ENCODE measurements around the gene UBAP1L. TPM values are rescaled to one million over a fixed set of nuclear protein-coding genes. Genes with fewer than 3 reads are reported as not detected.

The UBAP1L gene
- total RNA-seq, 1 donor from 2014 or later: 1.8 TPM

GRCh38 chr15:65066635-65067316, 48.2 kb downstream of the UBAP1L start:
- H3K4me1 ChIP-seq (ENCODE audit: insufficient read depth, low read length): peaks cover 22% of the 10 kb centered on the region
- TF ChIP-seq CTCF (IDR thresholded peaks at IDR 0.05; ENCODE audit: insufficient read depth, low read depth, low read length) (no peak), EZH2 (IDR thresholded peaks at IDR 0.05; ENCODE audit: insufficient read depth, low read length) (no peak)
- H2AFZ ChIP-seq (ENCODE audit: low read depth, low read length): no peak overlapping the region
- no peaks in the 10 kb centered on the region for H4K20me1 ChIP-seq (ENCODE audit: insufficient read depth, low read length)
- Mint-ChIP-seq H3K27ac (ENCODE audit: unreplicated experiment) (no peak overlapping the region), H3K36me3 (ENCODE audit: low read depth, unreplicated experiment) (no peaks in the 10 kb centered on the region), H3K9me3 (ENCODE audit: unreplicated experiment) (no peaks in the 10 kb centered on the region), H3K4me3 (ENCODE audit: unreplicated experiment) (no peak overlapping the region), H3K4me1 (ENCODE audit: low read depth, unreplicated experiment) (peaks cover 30% of the 10 kb centered on the region), H3K27me3 (ENCODE audit: low read depth, unreplicated experiment) (peaks cover 43% of the 10 kb centered on the region)
- H3K9me3 ChIP-seq (ENCODE audit: insufficient read depth, low read depth, low read length): no peaks in the 10 kb centered on the region
- H3K27ac ChIP-seq (ENCODE audit: low read depth, low read length): no peak overlapping the region
- no peak overlapping the region for H3K9ac ChIP-seq (ENCODE audit: low read length)
- no peak overlapping the region for H3K4me3 ChIP-seq (ENCODE audit: insufficient read depth, low read depth, low read length)
- no peak for FAIRE-seq
- no peak for DNase-seq (ENCODE audit: low read depth)
- H3K79me2 ChIP-seq (ENCODE audit: insufficient read depth, low read length): no peaks in the 10 kb centered on the region
- peaks cover 41% of the 10 kb centered on the region for H3K27me3 ChIP-seq (ENCODE audit: insufficient read depth, low read length)
- no peaks in the 10 kb centered on the region for H3K36me3 ChIP-seq (ENCODE audit: insufficient read depth, low read length)
- H3K4me2 ChIP-seq (ENCODE audit: low read length): no peak overlapping the region

- Histone ChIP-seq H3K4me3 (ENCODE audit: insufficient read depth, low read depth, low read length) (no peak overlapping the region), H3K27ac (ENCODE audit: low read depth, low read length) (no peak overlapping the region), H3K27me3 (ENCODE audit: insufficient read depth, low read length) (peaks cover 44% of the 10 kb centered on the region), H3K36me3 (ENCODE audit: insufficient read depth, low read length) (no peaks in the 10 kb centered on the region), H3K4me1 (ENCODE audit: insufficient read depth, low read length) (peaks cover 17% of the 10 kb centered on the region), H3K79me2 (ENCODE audit: insufficient read depth, low read length) (no peaks in the 10 kb centered on the region), H3K9ac (ENCODE audit: low read length) (no peak overlapping the region), H4K20me1 (ENCODE audit: insufficient read depth, low read length) (no peaks in the 10 kb centered on the region), H3K4me2 (ENCODE audit: low read length) (no peak overlapping the region), H2AFZ (ENCODE audit: low read depth, low read length) (no peak overlapping the region), H3K9me3 (ENCODE audit: insufficient read depth, low read depth, low read length) (no peaks in the 10 kb centered on the region)
- Mint-ChIP-seq H3K4me3 (ENCODE audit: unreplicated experiment) (no peak overlapping the region), H3K9me3 (ENCODE audit: unreplicated experiment) (no peaks in the 10 kb centered on the region), H3K4me1 (ENCODE audit: low read depth, unreplicated experiment) (peaks cover 30% of the 10 kb centered on the region), H3K27ac (ENCODE audit: unreplicated experiment) (no peak overlapping the region), H3K27me3 (ENCODE audit: low read depth, unreplicated experiment) (peaks cover 42% of the 10 kb centered on the region), H3K36me3 (ENCODE audit: low read depth, unreplicated experiment) (no peaks in the 10 kb centered on the region)
- TF ChIP-seq EZH2 (IDR thresholded peaks at IDR 0.05; ENCODE audit: insufficient read depth, low read length) (no peak), CTCF (IDR thresholded peaks at IDR 0.05; ENCODE audit: insufficient read depth, low read depth, low read length) (no peak)
- DNase-seq (ENCODE audit: low read depth) (peak; percentile 36), FAIRE-seq (no peak)
Measured at GRCh38 chr15:65066001-65066634, 48.9 kb downstream of the UBAP1L start.

- FAIRE-seq (no peak), DNase-seq (ENCODE audit: low read depth) (no peak)
- no peak overlapping the region for H3K27ac Mint-ChIP-seq (ENCODE audit: unreplicated experiment)
- no peaks in the 10 kb centered on the region for H4K20me1 ChIP-seq (ENCODE audit: insufficient read depth, low read length)
- H3K9me3 ChIP-seq (ENCODE audit: insufficient read depth, low read depth, low read length): peaks cover 2% of the 10 kb centered on the region
- no peaks in the 10 kb centered on the region for H3K36me3 ChIP-seq (ENCODE audit: insufficient read depth, low read length)
- no peak overlapping the region for H3K4me2 ChIP-seq (ENCODE audit: low read length)
- peaks cover 5% of the 10 kb centered on the region for H3K9me3 Mint-ChIP-seq (ENCODE audit: unreplicated experiment)
- no peak overlapping the region for H2AFZ ChIP-seq (ENCODE audit: low read depth, low read length)
- TF ChIP-seq CTCF (IDR thresholded peaks at IDR 0.05; ENCODE audit: insufficient read depth, low read depth, low read length) (no peak), EZH2 (IDR thresholded peaks at IDR 0.05; ENCODE audit: insufficient read depth, low read length) (no peak)
- peaks cover 25% of the 10 kb centered on the region for H3K4me1 Mint-ChIP-seq (ENCODE audit: low read depth, unreplicated experiment)
- no peaks in the 10 kb centered on the region for H3K4me1 ChIP-seq (ENCODE audit: insufficient read depth, low read length)
- peaks cover 26% of the 10 kb centered on the region for H3K27me3 Mint-ChIP-seq (ENCODE audit: low read depth, unreplicated experiment)
- no peak overlapping the region for H3K4me3 Mint-ChIP-seq (ENCODE audit: unreplicated experiment)
- H3K27ac ChIP-seq (ENCODE audit: low read depth, low read length): no peak overlapping the region
- no peak overlapping the region for H3K4me3 ChIP-seq (ENCODE audit: insufficient read depth, low read depth, low read length)
- no peaks in the 10 kb centered on the region for H3K79me2 ChIP-seq (ENCODE audit: insufficient read depth, low read length)
- no peak overlapping the region for H3K9ac ChIP-seq (ENCODE audit: low read length)
- peaks cover 2% of the 10 kb centered on the region for H3K36me3 Mint-ChIP-seq (ENCODE audit: low read depth, unreplicated experiment)
- H3K27me3 ChIP-seq (ENCODE audit: insufficient read depth, low read length): peaks cover 70% of the 10 kb centered on the region
Measured at GRCh38 chr15:65062726-65063125, 52.3 kb downstream of the UBAP1L start.

All from astrocyte (in vitro differentiated cells and primary cell).